PC-3 (cell line): Measurements from ENCODE around the gene CA11.

Experiments used
- CTCF ChIP-seq: fragments of 300-600 bp; sonication (generic); conservative IDR thresholded peaks from 2 replicates; pipeline ENCODE4 v1.5.1; 2017; ENCODE audit warnings: antibody characterized with exemption, low read depth, mild to moderate bottlenecking, low read length
- EZH2 ChIP-seq: fragments of 300-600 bp; sonication (generic); IDR thresholded peaks from one replicate; pipeline ENCODE4 v1.6.1; 2017; ENCODE audit warnings: antibody characterized with exemption, mild to moderate bottlenecking, low read length; ENCODE audit not compliant: unreplicated experiment

GRCh38 chr19:48656840-48657474 lies 11.0 kb upstream of the CA11 start:
- TF ChIP-seq CTCF: no peak
- no peak for TF ChIP-seq EZH2
